ENCODE data around the gene SYNDIG1. TPM values are rescaled to one million over a fixed set of nuclear protein-coding genes. Genes with fewer than 3 reads are reported as not detected.

SYNDIG1 gene
- total and polyA plus RNA-seq, 9 of the 15 experiments (the other 6 are each of a cell fraction or from before 2014, with no cell fraction given), result not detected

- TF ChIP-seq SFPQ (IDR thresholded peaks at IDR 0.05; ENCODE audit: low read depth, low read length) (no peak), TEAD2 (tag; IDR thresholded peaks at IDR 0.05) (no peak), BRD4 (IDR thresholded peaks at IDR 0.05) (no peak), NR1H2 (CRISPR knock-in tag; IDR thresholded peaks at IDR 0.05) (no peak), ZNF140 (CRISPR knock-in tag; IDR thresholded peaks at IDR 0.05) (no peak), ZBTB1 (CRISPR knock-in tag; IDR thresholded peaks at IDR 0.05; ENCODE audit: borderline replicate concordance, low read depth) (no peak), FUS (optimal IDR thresholded peaks at IDR 0.05; ENCODE audit: low read depth, low read length) (no peak), FOXJ2 (tag; IDR thresholded peaks at IDR 0.05) (no peak), TCF3 (CRISPR knock-in tag; IDR thresholded peaks at IDR 0.05) (no peak), HDAC1 (IDR thresholded peaks at IDR 0.05) (no peak), TBP (optimal IDR thresholded peaks at IDR 0.05; ENCODE audit: low read depth, low read length) (no peak), GABPB1 (CRISPR knock-in tag; IDR thresholded peaks at IDR 0.05) (no peak), CREM (IDR thresholded peaks at IDR 0.05; ENCODE audit: low read depth) (no peak)
Observed at GRCh38 chr20:24452498-24453127, 16.8 kb upstream of the SYNDIG1 start (continued).
